Mammary epithelial cell (primary cell): ENCODE results near the gene TBC1D1.

Experiments
- EZH2 ChIP-seq: IDR thresholded peaks from 2 replicates; pipeline ENCODE4 v1.6.1; 2012; ENCODE audit warnings: low read length, inconsistent platforms, borderline replicate concordance
- TF ChIP-seq, protein P1 (sequence below), 2 donors: IDR thresholded peaks in 1 of 2; conservative IDR thresholded peaks in 1 of 2; 2 replicates each; pipeline ENCODE4 v1.5.1; 2011 to 2012; ENCODE audit warnings: inconsistent platforms in 2 of 2, low read length in 2 of 2, mild to moderate bottlenecking in 2 of 2, control low read depth in 1 of 2, low read depth in 1 of 2; ENCODE audit not compliant: insufficient read depth in 1 of 2; ENCODE audit errors: extremely low read depth in 1 of 2

DNA sequence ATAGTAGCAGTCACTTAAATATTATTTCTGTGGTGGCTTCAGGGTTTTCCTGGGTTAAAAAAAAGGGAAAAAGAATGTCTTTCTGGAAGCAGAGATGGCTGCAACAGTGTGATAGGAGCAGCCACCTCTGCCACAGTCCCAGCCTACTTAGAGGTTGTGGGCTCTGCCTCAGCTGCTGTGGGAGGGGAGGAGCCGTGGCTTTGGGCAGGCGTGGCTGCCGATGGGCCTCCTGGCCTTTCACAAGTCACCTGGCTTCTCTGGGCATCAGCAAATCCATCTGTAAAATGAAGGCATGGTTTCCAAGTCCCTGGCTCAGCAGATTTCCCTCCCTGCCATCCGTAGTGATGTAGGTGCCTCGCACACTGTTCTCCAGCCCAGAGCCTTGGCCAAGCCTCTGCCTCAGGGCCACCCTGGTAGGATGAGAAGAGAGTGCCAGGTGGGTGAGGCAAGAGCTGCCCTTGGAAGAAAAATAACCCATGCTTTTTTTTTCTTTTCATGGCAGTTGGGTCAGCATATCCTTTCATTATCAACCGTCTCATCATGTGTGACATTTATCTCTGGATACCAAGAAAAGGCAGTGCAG is 135.4 kb downstream of the TBC1D1 start:
- TF ChIP-seq, protein P1, sequence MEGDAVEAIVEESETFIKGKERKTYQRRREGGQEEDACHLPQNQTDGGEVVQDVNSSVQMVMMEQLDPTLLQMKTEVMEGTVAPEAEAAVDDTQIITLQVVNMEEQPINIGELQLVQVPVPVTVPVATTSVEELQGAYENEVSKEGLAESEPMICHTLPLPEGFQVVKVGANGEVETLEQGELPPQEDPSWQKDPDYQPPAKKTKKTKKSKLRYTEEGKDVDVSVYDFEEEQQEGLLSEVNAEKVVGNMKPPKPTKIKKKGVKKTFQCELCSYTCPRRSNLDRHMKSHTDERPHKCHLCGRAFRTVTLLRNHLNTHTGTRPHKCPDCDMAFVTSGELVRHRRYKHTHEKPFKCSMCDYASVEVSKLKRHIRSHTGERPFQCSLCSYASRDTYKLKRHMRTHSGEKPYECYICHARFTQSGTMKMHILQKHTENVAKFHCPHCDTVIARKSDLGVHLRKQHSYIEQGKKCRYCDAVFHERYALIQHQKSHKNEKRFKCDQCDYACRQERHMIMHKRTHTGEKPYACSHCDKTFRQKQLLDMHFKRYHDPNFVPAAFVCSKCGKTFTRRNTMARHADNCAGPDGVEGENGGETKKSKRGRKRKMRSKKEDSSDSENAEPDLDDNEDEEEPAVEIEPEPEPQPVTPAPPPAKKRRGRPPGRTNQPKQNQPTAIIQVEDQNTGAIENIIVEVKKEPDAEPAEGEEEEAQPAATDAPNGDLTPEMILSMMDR (conservative IDR thresholded peaks at IDR 0.05 in 1 of 2, IDR thresholded peaks at IDR 0.05 in 1 of 2; ENCODE audit: extremely low read depth in 1 of 2, insufficient read depth in 1 of 2, low read depth in 1 of 2, low read length in 2 of 2) = no peak
- no peak for TF ChIP-seq EZH2
